H1 (cell line): ENCODE results near the gene ZNF423. TPM values are rescaled to one million over a fixed set of nuclear protein-coding genes. Genes with fewer than 3 reads are reported as not detected.

Experiments used
- CTCF ChIA-PET: fragments of 300-600 bp; sonication (Branson Sonifier 250); formaldehyde crosslinking; loops from one replicate; lab custom pipeline; 2021; ENCODE audit not compliant: partially characterized antibody; lab: Charles Lee
- POLR2A ChIA-PET: fragments of 300-600 bp; sonication (Branson Sonifier 250); formaldehyde crosslinking; loops from one replicate; lab custom pipeline; 2021; ENCODE audit warnings: inconsistent platforms; ENCODE audit not compliant: partially characterized antibody; lab: Charles Lee
- DNase-seq, 2 experiments: peaks; one replicate each; pipeline versions ENCODE4 v3.0.0 to v3.0.0-alpha.2; 2010 to 2022; ENCODE audit warnings: low spot score in 2 of 2, low read depth in 1 of 2, mixed read lengths in 1 of 2
- FAIRE-seq: peaks from 2 replicates; lab custom pipeline; 2011; peaks lifted over from hg19 to GRCh38; lab: Jason Lieb, UNC
- H2AFZ ChIP-seq: 2 replicates; pipeline ENCODE4 v1.8.1; 2012; ENCODE audit warnings: low read length, inconsistent platforms
- H2AK5ac ChIP-seq: 2 replicates; pipeline ENCODE4 v1.6.1; 2013; ENCODE audit warnings: low read depth, low read length
- H2BK120ac ChIP-seq: replicated peaks from 2 replicates; pipeline ENCODE3; 2013; ENCODE audit warnings: low read depth, low read length, inconsistent platforms
- H2BK12ac ChIP-seq: 2 replicates; pipeline ENCODE4 v1.6.1; 2013; ENCODE audit warnings: low read depth, low read length
- H2BK15ac ChIP-seq: 2 replicates; pipeline ENCODE4 v1.6.1; 2013; ENCODE audit warnings: low read length
- H2BK20ac ChIP-seq: 2 replicates; pipeline ENCODE4 v1.6.1; 2013; ENCODE audit warnings: low read length
- H2BK5ac ChIP-seq: 2 replicates; pipeline ENCODE4 v1.6.1; 2013; ENCODE audit warnings: low read depth, low read length
- H3K14ac ChIP-seq: 2 replicates; pipeline ENCODE4 v1.6.1; 2013; ENCODE audit warnings: inconsistent platforms; ENCODE audit not compliant: insufficient read length
- H3K18ac ChIP-seq: 2 replicates; pipeline ENCODE4 v1.6.1; 2013; ENCODE audit warnings: low read length; ENCODE audit errors: extremely low read depth
- H3K23ac ChIP-seq: 2 replicates; pipeline ENCODE4 v1.6.1; 2013; ENCODE audit warnings: inconsistent platforms; ENCODE audit not compliant: insufficient read length
- H3K23me2 ChIP-seq: 2 replicates; pipeline ENCODE4 v1.6.1; 2013; ENCODE audit warnings: low read depth, low read length
- H3K27ac ChIP-seq: 2 replicates; pipeline ENCODE4 v1.6.1; 2011; ENCODE audit warnings: low read depth, low read length, inconsistent platforms
- H3K27me3 ChIP-seq, 4 experiments: replicated peaks in 1 of 4; 1 replicate in 1 of 4; 2 replicates in 3 of 4; pipeline versions ENCODE4 v1.6.1 to v1.8.1; 2011 to 2013; ENCODE audit warnings: low read length in 3 of 4, mild to moderate bottlenecking in 3 of 4, inconsistent platforms in 2 of 4, mixed read lengths in 2 of 4, moderate library complexity in 1 of 4; ENCODE audit not compliant: control insufficient read depth in 3 of 4, insufficient read depth in 3 of 4; ENCODE audit errors: extremely low read depth in 1 of 4
- H3K36me3 ChIP-seq, 4 experiments: 2 replicates each; pipeline versions ENCODE4 v1.6.1 to v1.8.1; 2011 to 2013; ENCODE audit warnings: mild to moderate bottlenecking in 4 of 4, low read length in 3 of 4, moderate library complexity in 2 of 4, control low read depth in 1 of 4, inconsistent platforms in 1 of 4; ENCODE audit not compliant: insufficient read depth in 4 of 4, control insufficient read depth in 2 of 4
- H3K4ac ChIP-seq: replicated peaks from 2 replicates; pipeline ENCODE3; 2013; ENCODE audit warnings: low read length, low read depth, mixed read lengths, inconsistent platforms; ENCODE audit not compliant: insufficient read length
- H3K4me1 ChIP-seq, 4 experiments: replicated peaks in 1 of 4; 1 replicate in 1 of 4; 2 replicates in 3 of 4; pipeline versions ENCODE4 v1.6.1 to v1.8.1; 2011 to 2013; ENCODE audit warnings: low read length in 3 of 4, inconsistent platforms in 2 of 4, mixed read lengths in 1 of 4; ENCODE audit not compliant: insufficient read depth in 4 of 4, control insufficient read depth in 3 of 4
- H3K4me2 ChIP-seq, 2 experiments: 2 replicates each; pipeline versions ENCODE4 v1.6.1 to v1.8.1; 2011 to 2013; ENCODE audit warnings: low read depth in 2 of 2, low read length in 2 of 2, control low read depth in 1 of 2, inconsistent platforms in 1 of 2, mild to moderate bottlenecking in 1 of 2; ENCODE audit not compliant: insufficient read depth in 1 of 2
- H3K4me3 ChIP-seq, 4 experiments: fragments of 200-600, 300-600 bp in 1 of 4; sonication (generic), shearing (Covaris generic), sonication (Bioruptor Twin) in 1 of 4; 2 replicates each; pipeline versions ENCODE4 v1.5.1 to v1.8.1; 2011 to 2016; ENCODE audit warnings: low read length in 4 of 4, low read depth in 3 of 4, control low read depth in 2 of 4, inconsistent platforms in 2 of 4, mild to moderate bottlenecking in 2 of 4, mixed read lengths in 1 of 4, moderate library complexity in 1 of 4; ENCODE audit not compliant: insufficient read depth in 2 of 4; ENCODE audit errors: extremely low read depth in 1 of 4
- H3K56ac ChIP-seq: replicated peaks from 2 replicates; pipeline ENCODE3; 2013; ENCODE audit warnings: low read depth, mild to moderate bottlenecking, mixed read lengths, low read length, inconsistent platforms; ENCODE audit not compliant: insufficient read length
- H3K79me1 ChIP-seq: 2 replicates; pipeline ENCODE4 v1.6.1; 2013; ENCODE audit warnings: low read depth, low read length, control low read depth
- H3K79me2 ChIP-seq, 2 experiments: 2 replicates each; pipeline versions ENCODE4 v1.6.1 to v1.8.1; 2012 to 2013; ENCODE audit warnings: low read length in 2 of 2, mild to moderate bottlenecking in 2 of 2, inconsistent platforms in 1 of 2; ENCODE audit not compliant: insufficient read depth in 2 of 2, control insufficient read depth in 1 of 2
- H3K9ac ChIP-seq, 4 experiments: replicated peaks in 1 of 4; 1 replicate in 1 of 4; 2 replicates in 3 of 4; pipeline versions ENCODE4 v1.6.1 to v1.8.1; 2011 to 2013; ENCODE audit warnings: low read depth in 3 of 4, low read length in 3 of 4, control low read depth in 2 of 4, mild to moderate bottlenecking in 2 of 4, moderate library complexity in 2 of 4, inconsistent platforms in 1 of 4; ENCODE audit errors: extremely low read depth in 1 of 4
- H3K9me3 ChIP-seq, 2 experiments: 2 replicates each; pipeline versions ENCODE4 v1.6.1 to v1.8.1; 2012 to 2013; ENCODE audit warnings: mild to moderate bottlenecking in 2 of 2, moderate library complexity in 2 of 2, control low read depth in 1 of 2, inconsistent platforms in 1 of 2, low read depth in 1 of 2, low read length in 1 of 2, mixed read lengths in 1 of 2; ENCODE audit not compliant: insufficient read depth in 2 of 2
- H4K20me1 ChIP-seq, 2 experiments: replicated peaks in 1 of 2; 2 replicates each; pipeline versions ENCODE3 to v1.8.1; 2011 to 2013; ENCODE audit warnings: inconsistent platforms in 2 of 2, low read length in 2 of 2, mild to moderate bottlenecking in 1 of 2; ENCODE audit not compliant: insufficient read depth in 2 of 2, control insufficient read depth in 1 of 2
- H4K5ac ChIP-seq: 2 replicates; pipeline ENCODE4 v1.6.1; 2013; ENCODE audit warnings: low read length, low read depth, mixed read lengths, inconsistent platforms; ENCODE audit not compliant: insufficient read length
- H4K8ac ChIP-seq: 2 replicates; pipeline ENCODE4 v1.8.0; 2013; ENCODE audit warnings: mild to moderate bottlenecking, moderate library complexity, low read length, inconsistent platforms; ENCODE audit not compliant: insufficient read depth; ENCODE audit errors: extremely low read depth
- H4K91ac ChIP-seq: replicated peaks from 2 replicates; pipeline ENCODE3; 2013; ENCODE audit warnings: low read length, mixed read lengths, inconsistent platforms; ENCODE audit not compliant: insufficient read length
- WGBS, 2 experiments: shearing (Covaris generic) in 1 of 2; methylation state at CpG; one replicate each; pipeline versions ENCODE4 v1.1.6 to v1.1.7; 2013 to 2015; ENCODE audit warnings: low lambda C conversion rate in 2 of 2, mixed read lengths in 2 of 2, inconsistent platforms in 1 of 2, low coverage in 1 of 2, missing lambda C conversion rate in 1 of 2; ENCODE audit not compliant: insufficient replicate concordance in 2 of 2, insufficient coverage in 1 of 2, insufficient read length in 1 of 2; ENCODE audit errors: extremely low coverage in 1 of 2, missing lambda C conversion rate in 1 of 2; 5-methylcytosine and 5-hydroxymethylcytosine counted together
- polyA plus RNA-seq, 7 experiments: library from polyadenylated mRNA; depleted of rRNA in 3 of 7; stranded (reverse) in 5 of 7; unstranded in 2 of 7; fragments of >200 nt in 5 of 7; fragments of 200-250 nt in 2 of 7; gene quantifications; 1 replicate in 5 of 7; 2 replicates in 1 of 7; 4 replicates in 1 of 7; pipeline versions ENCODE4 v1.2.1 to v1.2.3, GENCODE V29; 2011 to 2013; ENCODE audit warnings: missing spikeins in 2 of 7, mixed read lengths in 2 of 7
- total RNA-seq: library from RNA; stranded (reverse); fragmentation: NEBNext Ultra II Directional; extraction: Animal tissue kit (Norgen Biotek cat#: 25700); gene quantifications from 2 replicates; pipeline ENCODE4 v1.2.1, GENCODE V29; 2021

The ZNF423 gene
- total and polyA plus RNA-seq, 2 of the 8 experiments (the other 6 are each of a cell fraction or from before 2014, with no cell fraction given) = 38.2 to 52.3 TPM

DNA sequence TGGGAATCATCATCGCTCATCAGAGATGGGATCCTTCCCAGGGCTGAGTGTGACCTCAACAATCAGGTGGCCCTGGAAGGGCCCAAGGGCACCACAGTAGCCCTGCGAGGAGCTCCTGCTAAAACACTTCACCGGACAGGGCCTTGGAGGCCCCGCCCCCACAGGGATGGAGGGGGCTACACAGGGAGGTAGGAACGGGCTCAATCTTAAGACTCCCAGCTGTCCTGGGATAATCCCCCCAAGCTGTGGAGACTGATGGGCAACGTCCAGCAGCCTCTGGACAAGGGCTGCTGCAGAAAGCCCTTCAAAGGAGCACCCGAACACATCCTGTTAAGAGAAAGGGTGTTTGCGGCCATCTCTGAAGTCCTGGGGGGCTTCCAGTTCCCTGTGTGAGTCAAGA is 60.4 kb downstream of the ZNF423 start:
- peaks cover 35% of the 10 kb centered on the region for H3K79me1 ChIP-seq
- no peak overlapping the region for H3K4me2 ChIP-seq
- ChIA-PET POLR2A (interaction anchor here (1.0 to 1.6 kb wide), 2 partner anchors 23 to 27 kb away, joined by 4 to 5 read pairs; no protein-coding TSS in a partner anchor), CTCF (interaction anchor here (0.6 to 3.6 kb wide), 8 partner anchors 10 to 230 kb away, joined by 3 to 25 read pairs (median 8); partner anchors contain the start of gene CNEP1R1)
- no peak overlapping the region for H3K18ac ChIP-seq
- 0 out of 2 replicates have a peak overlapping the region, but pooled peaks have one; percentile 1 for H2BK12ac ChIP-seq
- H2BK15ac ChIP-seq = peak overlapping the region; percentile 10; the same call in 1 of the 2 replicates
- H3K4ac ChIP-seq = no peak overlapping the region
- peaks cover 0 to 12% (median 3%) of the 10 kb centered on the region in 4 experiments; a peak in 6 of 7 replicates for H3K4me1 ChIP-seq
- peaks cover 12% of the 10 kb centered on the region in 2 experiments for H4K20me1 ChIP-seq
- DNase-seq (no peak), FAIRE-seq (no peak)
- H3K27me3 ChIP-seq = no peaks in the 10 kb centered on the region
- H3K14ac ChIP-seq = no peak overlapping the region
- no peak overlapping the region for H4K5ac ChIP-seq
- H3K79me2 ChIP-seq = peaks cover 3 to 68% of the 10 kb centered on the region in 2 experiments; a peak in 3 of 4 replicates
- H3K4me3 ChIP-seq = no peak overlapping the region
- H4K8ac ChIP-seq = no peak overlapping the region
- no peak overlapping the region for H3K23ac ChIP-seq
- no peak overlapping the region for H2AFZ ChIP-seq
- H3K23me2 ChIP-seq = no peaks in the 10 kb centered on the region
- H4K91ac ChIP-seq = no peak overlapping the region
- H3K36me3 ChIP-seq = no peaks in the 10 kb centered on the region
- H2BK20ac ChIP-seq = no peak overlapping the region
- H3K27ac ChIP-seq = no peak overlapping the region
- WGBS, 2 experiments = 94% methylated on average over 8 of the region's 8 CpGs; no CpG with 5 or more reads in 1 of the 2 experiments
- no peak overlapping the region for H3K56ac ChIP-seq
- H2AK5ac ChIP-seq = 0 out of 2 replicates have a peak overlapping the region, but pooled peaks have one; percentile 53
- no peaks in the 10 kb centered on the region for H3K9me3 ChIP-seq
- H3K9ac ChIP-seq = no peak overlapping the region
- H2BK5ac ChIP-seq = 0 out of 2 replicates have a peak overlapping the region, but pooled peaks have one; percentile 2
- H2BK120ac ChIP-seq = no peak overlapping the region
